ENCODE data around the gene HLA-E.

DNA sequence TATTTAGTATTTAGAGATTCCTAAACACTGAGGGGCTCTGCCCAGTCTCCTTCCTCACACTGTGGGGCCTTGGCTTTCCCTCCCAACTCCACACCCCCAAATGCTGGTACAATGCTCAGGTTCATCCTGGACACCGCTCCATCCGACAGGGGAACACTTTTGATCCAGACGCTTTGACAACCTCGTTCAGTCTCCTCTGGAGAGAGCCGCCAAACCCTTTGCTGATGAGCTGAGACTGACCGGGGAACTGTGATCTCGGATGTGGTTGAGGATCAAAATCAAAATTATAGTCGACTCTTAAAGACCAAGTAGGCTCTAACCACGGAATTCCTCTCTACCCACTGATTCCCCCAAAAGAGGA lies 38.8 kb upstream of the HLA-E start:
- TF ChIP-seq CTCF (IDR thresholded peaks at IDR 0.05), result no peak
- TF ChIP-seq EP300 (IDR thresholded peaks at IDR 0.05), result no peak
- no peak for TF ChIP-seq POLR2AphosphoS5 (IDR thresholded peaks at IDR 0.05)
- no peak for TF ChIP-seq POLR2A (IDR thresholded peaks at IDR 0.05)

Measured in upper lobe of left lung (tissue), 4 donors.